Stomach (tissue), 4 donors: ENCODE data around the gene MRPL21.

Experiments used
- CTCF ChIP-seq, 7 experiments: fragments of 450-650 bp in 4 of 7; fragments of 200-600 bp in 3 of 7; sonication (generic) in 3 of 7; IDR thresholded peaks; one replicate each; pipeline ENCODE4 v1.5.1; 2016 to 2019; ENCODE audit warnings: antibody characterized with exemption in 7 of 7, control low read depth in 2 of 7, mild to moderate bottlenecking in 1 of 7
- EP300 ChIP-seq: sonication (generic); formaldehyde crosslinking; IDR thresholded peaks from one replicate; pipeline ENCODE4 v1.6.1; 2017; ENCODE audit warnings: antibody characterized with exemption
- POLR2AphosphoS5 ChIP-seq, 3 donors: sonication (generic); formaldehyde crosslinking; IDR thresholded peaks; one replicate each; pipeline ENCODE4 v1.6.1; 2016; ENCODE audit warnings: antibody characterized with exemption in 3 of 3

- TF ChIP-seq CTCF (IDR thresholded peaks at IDR 0.05) (no peak), POLR2AphosphoS5 (IDR thresholded peaks at IDR 0.05) (no peak), EP300 (no peak)
Measured at GRCh38 chr11:68897441-68897840, 6.2 kb downstream of the MRPL21 start.
